ENCODE measurements around the gene SHROOM3.
"Not testable (repeated sequence)": the region's sequence is repeated elsewhere in the genome, so short reads cannot be mapped to it uniquely, and the experiment has no call there.

Gene SHROOM3

GRCh38 chr4:76447393-76447851 lies 12.4 kb downstream of the SHROOM3 start:
- DNase-seq, result no peak

GRCh38 chr4:76448211-76448610 lies 13.2 kb downstream of the SHROOM3 start:
- DNase-seq, result no peak

- no peak for DNase-seq
Measured at GRCh38 chr4:76449362-76449767, 14.3 kb downstream of the SHROOM3 start.

GRCh38 chr4:76449833-76450232 lies 14.8 kb downstream of the SHROOM3 start:
- DNase-seq, result no peak

DNA sequence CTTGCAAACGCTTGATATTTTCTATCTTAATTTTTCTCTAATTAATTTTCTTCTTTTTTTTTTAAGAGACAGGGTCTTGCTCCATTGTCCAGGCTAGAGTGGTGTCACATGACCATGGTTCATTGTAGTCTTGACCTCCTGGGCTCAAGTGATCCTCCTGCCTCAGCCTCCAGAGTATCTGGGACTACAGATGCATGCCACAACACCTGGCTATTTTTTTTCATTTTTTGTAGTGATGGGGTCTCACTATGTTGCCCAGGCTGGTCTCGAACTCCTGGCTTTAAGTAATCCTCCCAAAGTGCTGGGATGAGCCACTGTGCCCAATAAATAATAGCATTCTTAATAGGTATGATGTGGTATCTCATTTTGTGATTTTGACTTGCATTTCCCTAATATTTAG lies 18.2 kb downstream of the SHROOM3 start:
- no peak for DNase-seq

- DNase-seq, result not testable (repeated sequence)
Measured at GRCh38 chr4:76454073-76454472, 19.0 kb downstream of the SHROOM3 start.

GRCh38 chr4:76457885-76458284 lies 22.9 kb downstream of the SHROOM3 start:
- no peak for DNase-seq

GRCh38 chr4:76458297-76458696 lies 23.3 kb downstream of the SHROOM3 start:
- no peak for DNase-seq

DNA sequence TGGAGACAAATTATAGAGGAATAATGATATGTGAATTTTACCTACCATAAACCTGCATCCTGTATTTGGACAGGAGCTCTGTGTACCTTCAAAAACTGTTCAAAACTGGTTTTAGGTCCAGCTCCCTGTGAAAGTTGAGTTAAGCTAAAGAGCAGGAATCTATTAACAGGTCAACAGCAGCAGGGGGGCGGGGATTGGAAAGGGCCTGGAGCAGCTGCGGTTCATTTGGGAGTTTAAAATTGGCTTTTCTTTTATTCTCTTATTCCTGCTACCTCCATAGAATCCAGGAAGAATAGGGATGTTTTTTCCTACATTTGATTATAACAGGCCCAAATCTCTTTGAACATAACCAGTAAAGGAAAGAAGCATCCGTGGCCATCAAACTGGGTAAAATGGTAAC lies 23.8 kb downstream of the SHROOM3 start:
- no peak for DNase-seq

- no peak for DNase-seq
Measured at GRCh38 chr4:76459291-76459723, 24.3 kb downstream of the SHROOM3 start.

GRCh38 chr4:76463568-76463967 lies 28.5 kb downstream of the SHROOM3 start:
- DNase-seq, result no peak

GRCh38 chr4:76470064-76470463 lies 35.0 kb downstream of the SHROOM3 start:
- DNase-seq, result no peak

DNA sequence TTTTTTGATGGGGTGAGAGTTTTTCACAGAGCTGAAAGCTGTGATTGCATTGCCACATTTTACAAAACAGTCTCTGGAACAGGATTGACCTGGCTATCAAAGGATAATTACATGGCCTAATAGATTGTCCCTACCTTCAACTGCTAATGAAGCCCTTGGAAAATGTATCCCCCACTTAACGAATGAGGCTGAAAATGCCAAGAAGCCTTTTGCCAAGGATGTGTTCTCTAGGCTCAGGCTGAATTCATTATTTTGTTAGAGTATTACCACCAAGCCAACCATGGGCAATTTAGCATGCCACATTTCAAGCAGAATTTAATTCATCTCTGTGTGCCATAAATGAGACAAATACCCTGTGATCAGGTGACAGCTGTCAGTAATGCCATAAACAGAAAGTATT lies 35.5 kb downstream of the SHROOM3 start:
- DNase-seq, result no peak

GRCh38 chr4:76476571-76476970 lies 41.5 kb downstream of the SHROOM3 start:
- no peak for DNase-seq

DNA sequence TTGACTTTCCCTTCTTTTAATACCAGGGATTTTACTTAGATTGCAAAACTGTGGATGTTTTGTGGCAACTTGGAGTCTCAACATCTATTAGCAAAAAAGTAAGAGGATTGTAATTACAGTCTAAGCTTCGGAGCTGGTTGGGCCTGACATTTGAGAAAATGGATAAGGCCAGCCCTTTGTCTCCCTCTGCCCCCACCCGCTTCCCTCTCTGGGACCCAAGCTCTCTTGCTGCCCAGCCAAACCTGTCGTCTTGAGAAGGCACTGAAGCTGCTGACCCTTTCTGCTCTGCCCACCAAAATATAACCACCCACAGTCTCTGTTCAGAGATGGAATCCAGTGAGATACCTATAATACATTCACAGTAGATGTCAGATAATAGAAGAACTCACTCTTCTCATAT lies 49.6 kb downstream of the SHROOM3 start:
- DNase-seq, result no peak

- no peak for DNase-seq
Measured at GRCh38 chr4:76485450-76485849, 50.4 kb downstream of the SHROOM3 start.

DNA sequence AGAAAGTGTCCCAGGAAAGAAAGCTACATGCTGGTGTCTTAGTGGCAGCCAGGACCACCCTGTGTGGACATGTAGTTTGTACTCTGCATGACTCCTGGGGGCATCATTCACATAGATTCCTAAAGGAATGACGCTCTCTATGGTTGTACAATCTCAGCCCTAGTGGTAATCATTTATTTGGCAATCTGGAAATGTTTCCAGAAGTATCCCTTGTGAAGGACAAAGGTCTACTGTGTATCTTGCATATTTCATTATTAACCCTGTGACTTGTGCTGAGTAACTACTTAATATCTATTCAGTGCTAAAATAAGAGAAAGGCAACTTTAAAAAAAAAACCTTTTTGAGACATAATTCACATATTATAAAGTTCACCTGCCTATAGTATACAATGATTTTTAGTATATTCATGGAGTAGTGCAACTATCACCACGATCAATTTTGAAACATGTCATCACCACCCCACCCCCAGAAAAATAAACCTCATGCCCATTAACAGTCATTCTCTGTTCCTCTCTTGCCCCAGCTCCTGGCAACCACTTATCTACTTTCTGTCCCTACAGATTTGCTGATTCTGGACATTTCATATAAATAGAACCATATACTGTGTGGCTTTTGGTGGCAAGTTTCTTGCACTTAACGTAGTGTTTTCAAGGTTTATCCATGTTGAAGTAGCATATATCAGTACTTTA lies 51.7 kb downstream of the SHROOM3 start:
- DNase-seq, result no peak

DNA sequence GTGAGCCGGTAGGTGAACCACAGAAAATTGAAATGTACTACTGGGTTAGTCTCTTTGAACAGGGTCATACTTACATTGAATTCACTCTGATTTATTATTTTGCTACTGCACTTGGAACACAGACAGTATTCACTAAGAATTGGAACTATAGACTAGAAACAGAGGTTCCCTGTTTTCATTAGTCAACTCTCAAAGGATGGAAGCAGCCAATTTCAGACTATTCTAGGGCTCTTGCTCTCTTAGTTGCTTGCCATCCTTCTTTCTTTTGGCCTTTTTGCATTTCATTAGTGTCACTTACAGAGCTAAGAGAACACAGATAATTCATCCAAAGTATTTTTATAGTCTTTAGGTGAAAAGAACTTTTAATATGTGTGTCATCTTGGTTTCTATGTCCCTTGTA lies 52.6 kb downstream of the SHROOM3 start:
- no peak for DNase-seq

DNA sequence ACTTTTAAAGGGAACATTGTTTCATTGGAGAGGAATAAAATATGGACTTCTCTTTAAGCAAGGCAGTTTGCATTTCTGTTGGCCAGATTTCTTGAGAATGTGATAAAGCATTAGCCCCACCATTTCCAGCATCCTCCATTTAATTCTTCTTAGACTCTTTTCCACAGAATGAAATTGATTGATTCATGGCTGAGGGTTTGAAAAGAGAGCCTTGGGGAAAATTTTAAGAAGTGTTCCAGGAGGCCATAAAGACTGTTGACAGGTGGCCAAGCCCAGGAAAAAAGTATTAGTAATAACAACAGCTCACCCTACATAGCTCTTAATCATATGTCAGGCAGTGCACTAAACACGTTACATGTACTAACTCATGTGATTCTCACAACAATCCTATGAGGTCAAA lies 53.4 kb downstream of the SHROOM3 start:
- DNase-seq, result no peak

- no peak for DNase-seq
Measured at GRCh38 chr4:76488888-76489685, 54.1 kb downstream of the SHROOM3 start.

- DNase-seq, result no peak
Measured at GRCh38 chr4:76489686-76490161, 54.7 kb downstream of the SHROOM3 start.

DNA sequence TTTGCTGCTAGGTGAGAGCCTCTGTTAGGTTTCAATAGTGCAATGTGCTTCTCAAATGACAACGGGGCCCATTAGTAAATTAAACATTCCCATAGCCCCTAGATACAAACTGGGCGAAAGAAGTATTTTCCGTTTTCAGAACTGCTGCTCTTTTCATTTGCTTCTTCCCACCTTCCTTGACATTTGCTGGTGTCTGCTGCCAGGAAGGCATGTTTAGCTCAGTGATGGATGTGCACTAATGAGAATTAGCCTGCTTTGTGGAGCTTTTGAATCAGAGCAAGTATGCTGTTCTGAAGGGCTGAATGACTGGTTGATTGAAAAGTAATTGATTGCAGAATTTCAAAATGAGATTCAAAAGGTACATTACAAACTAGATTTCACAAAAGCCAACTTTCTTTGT lies 57.0 kb downstream of the SHROOM3 start:
- no peak for DNase-seq

DNA sequence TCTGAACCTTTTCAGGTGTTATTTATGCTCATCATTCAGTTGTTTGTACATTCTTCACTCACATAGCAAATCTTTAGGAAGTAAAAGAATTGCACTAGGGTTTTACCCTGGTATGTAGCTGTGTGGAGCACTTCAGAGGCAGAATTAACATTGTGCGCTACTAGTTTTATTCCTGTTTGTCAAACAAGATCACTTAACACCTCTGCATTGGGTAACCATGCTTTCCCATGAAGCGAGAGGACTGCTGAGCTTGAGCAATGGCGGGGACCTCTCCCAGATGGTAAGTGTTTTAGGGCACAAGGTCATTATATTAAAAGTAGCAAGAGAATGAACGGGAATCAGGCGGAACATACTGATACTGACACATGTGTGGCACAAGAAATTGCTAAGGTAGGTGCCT lies 59.2 kb downstream of the SHROOM3 start:
- no peak for DNase-seq

DNA sequence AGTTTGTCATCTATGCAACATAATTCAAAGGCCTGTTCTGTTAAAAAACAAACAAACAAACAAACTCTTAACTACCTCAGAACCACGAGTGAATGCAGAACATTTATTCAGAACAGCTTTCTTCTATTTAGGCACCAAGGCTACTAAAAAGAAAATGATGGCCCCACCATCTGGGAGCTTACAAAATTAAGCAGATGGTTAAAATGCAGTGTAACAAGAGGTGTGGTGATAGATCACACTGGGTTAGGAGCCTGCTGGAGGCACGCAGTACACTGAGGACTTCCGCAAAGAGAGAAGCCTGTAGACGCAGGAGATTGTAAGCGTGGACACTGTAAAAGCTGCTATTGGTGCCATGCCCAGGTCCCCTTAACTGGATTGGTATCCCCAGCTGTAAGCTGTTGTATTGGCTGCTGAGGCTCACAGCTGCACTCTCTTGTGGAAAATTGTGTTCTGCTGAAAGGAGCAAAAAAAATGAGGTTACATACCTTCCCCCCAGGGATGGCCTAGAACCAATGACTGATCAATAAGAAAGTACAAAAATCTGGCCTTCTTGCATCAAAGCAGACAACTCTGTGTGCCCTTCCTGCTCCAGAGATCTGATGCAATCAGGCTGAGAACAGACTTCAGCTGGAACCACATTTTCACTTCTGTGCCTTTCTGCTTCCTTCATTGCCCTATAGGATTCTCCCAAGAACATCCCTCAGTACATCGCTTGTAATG lies 60.0 kb downstream of the SHROOM3 start:
- DNase-seq, result no peak

Measured in activated T-cell treated with anti-CD3 and anti-CD28 coated beads, Interleukin-2, amount 50 U/mL, for 1 hour (primary cell).